Putamen (tissue), 1 donor: ENCODE results near the gene DZIP1.

Experiments used
- DNase-seq: peaks from one replicate; pipeline ENCODE4 v3.0.0-alpha.2; 2016; ENCODE audit warnings: low spot score

The DZIP1 gene

DNA sequence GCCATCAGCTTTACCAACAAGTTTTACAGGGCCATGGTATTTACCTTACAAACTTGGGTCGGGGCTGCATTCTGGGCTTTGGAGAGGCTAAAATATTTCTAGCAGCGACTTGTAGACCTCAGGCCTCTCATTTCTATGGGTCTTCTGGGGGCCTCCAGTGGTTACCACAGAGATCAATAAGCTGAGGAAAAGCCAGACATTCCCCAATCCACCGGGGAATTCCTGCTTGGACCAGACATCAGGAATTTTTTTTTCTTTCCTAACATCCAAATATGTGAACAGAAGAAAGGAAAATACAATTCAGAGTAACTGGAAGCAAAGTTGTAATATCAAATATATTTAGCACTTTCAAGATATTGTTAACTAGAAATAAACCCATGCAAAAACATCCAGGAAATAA, 1.5 kb downstream of the DZIP1 start:
- DNase-seq: no peak

DNA sequence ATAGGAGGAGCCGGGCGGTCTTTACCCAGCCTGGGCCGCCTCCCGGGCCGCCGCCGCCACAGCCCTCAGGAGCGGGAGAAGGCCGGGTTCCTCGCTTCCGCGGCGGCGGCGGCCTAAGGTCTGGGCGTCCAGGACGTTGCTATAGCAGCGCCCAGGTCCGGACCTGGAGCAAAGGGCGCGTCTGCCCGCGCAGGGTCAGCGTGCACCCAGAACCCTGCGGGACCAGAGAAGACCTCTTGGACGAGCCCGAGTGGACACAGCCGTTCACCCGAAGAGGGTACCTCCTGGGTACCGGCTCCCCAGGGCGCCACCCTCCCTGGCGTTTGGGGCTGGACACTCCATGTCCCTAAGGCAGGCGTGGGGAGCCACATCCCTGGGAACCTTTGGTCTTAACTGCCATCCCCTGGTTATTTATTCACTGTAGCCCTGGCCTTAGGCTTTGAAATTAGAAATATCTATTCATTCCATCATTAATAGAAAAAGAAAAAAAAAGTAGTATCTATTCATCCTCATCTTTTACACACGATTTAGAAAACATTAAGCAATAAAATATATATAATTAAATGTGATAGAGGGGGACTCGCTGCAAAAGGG, 2.4 kb downstream of the DZIP1 start:
- DNase-seq: peak; percentile 13

DNA sequence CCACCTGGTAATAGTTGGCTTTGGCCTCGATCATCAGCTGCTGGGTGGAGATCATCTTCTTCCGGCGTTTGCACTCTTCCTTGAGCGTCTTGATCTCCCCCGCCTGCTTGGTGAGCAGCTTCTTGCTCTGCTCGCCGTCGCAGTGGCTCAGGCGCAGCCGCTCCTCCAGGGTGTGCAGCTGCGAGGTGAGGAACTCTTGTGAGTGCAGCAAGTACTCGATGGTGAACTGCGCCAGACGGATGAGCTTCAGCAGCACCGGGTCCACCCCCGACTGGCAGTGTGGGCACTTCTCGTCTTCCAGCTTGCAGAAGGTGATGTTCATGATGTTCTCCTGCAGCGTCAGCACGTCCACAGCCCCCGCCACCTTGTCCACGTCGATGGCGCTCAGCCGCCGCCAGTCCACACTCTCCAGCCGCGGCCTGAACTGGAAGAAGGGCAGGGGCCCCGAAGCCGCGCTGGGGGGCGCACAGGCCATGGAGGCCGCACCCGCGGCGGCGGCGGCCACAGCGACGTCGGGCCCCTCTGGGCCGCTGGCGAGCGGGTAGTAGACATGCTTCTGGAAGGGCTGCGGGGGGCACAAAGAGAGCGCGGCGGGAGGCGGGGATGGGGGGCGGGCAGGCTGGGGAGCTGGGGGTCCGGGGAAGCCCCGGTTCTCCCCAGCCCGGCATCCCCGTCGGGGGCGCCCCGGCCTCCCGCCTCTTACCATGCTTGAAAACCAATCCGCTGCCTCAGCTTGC, 3.0 kb downstream of the DZIP1 start:
- DNase-seq: peak; percentile 11

DNA sequence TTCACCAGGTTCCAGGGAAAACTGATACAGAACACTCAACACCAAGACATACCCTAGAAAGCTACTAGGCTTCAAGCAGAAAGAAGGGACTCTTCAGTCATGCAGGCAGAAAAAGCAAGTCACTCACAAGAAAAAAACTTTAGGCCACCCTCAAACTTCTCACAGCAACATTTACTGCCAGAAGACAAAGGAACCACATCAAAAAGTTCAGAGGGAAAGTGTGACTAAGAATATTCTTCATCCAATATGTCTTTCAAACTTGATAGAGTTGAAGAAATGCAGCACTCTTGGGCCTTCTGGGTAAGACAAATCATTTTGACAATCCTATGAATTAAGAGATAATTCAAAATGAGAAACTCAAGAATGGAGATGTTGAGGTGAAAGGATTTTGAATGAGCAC, 7.7 kb downstream of the DZIP1 start:
- no peak for DNase-seq

DNA sequence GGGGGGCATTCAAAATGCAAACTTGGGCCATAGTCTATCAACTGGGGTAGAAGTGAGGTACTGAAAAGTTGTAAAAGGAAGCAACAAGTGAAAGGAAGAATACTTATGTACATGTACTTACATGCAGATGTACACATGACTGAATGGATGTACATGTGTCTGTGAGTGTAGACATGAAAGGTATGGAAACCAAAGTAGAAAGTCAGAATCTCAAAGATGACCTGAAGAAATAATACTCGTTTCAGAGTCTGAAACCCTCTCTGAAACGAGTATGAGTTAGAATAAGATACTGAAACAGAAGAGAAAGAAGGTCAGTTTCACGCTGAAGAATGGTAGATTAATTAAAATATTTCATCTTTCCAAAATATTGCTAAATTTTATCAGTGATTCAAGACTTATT, 13.9 kb downstream of the DZIP1 start:
- no peak for DNase-seq

DNA sequence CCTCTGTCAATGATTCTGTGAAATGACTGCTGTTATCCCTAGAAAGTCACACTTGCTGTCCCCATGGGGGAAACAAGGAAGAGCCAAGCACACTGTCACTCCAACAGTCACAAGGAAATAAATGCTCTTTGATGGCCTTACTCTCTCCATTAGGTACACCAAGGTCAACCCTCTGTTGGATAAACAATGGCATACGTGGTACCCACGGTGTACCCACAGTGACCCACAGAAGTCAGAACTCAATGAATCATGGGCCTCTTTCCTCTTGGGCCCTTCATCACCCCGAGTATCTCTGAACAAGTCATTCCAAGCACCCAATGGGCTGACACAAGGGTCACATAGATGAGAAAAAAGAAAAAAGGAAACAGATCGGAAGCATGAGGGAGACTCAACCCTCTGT, 15.4 kb downstream of the DZIP1 start:
- no peak for DNase-seq

DNA sequence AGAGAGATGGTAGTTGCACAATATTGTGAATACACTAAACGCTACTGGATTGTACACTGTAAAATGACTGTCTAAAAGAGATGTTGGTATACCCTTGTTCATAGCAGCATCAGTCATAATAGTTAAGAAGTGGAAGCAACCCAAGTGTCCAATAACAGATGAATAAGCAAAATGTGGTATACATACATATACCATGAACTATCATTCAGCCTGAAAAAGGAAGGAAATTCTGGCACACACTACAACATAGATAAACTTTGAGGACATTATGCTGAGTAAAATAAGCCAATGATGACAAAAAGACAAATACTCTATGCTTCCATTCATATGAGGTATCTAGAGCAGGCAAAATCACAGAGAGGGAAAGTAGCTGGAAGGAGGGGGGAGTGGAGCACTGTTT, 16.0 kb downstream of the DZIP1 start:
- DNase-seq: no peak

DNA sequence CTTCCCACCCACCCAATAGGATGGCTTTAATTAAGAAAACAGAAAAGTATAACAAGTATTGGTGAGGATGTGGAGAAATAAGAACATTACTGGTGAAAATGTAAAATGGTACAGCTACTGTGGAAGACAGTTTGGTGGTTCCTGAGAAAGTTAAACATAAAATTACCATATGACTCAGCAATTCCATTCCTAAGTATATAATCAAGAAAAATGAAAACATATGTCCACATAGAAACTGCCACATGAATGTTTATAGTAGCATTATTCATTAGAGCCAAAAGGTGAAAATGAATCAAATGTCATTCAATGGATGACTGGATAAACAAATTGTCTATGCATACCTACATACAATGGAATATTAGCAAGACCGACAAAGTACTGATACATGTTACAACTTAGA, 16.9 kb downstream of the DZIP1 start:
- no peak for DNase-seq

DNA sequence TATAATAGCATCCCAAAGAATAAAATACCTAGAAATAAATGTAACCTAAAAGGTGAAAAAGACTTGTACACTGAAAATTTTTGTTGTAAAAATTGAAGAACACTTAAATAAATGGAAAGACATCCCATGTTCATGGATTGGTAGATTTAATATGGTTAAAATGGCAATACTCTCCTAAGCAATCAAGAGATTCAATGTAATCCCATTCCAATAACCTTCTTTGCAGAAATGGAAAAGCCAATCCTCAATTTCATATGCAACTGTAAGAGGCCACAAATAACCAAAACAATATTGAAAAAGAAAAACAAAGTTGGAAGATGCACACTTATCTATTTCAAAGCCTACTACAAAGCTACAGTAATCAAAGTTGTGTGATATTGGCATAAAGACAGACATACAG, 17.7 kb downstream of the DZIP1 start:
- no peak for DNase-seq

DNA sequence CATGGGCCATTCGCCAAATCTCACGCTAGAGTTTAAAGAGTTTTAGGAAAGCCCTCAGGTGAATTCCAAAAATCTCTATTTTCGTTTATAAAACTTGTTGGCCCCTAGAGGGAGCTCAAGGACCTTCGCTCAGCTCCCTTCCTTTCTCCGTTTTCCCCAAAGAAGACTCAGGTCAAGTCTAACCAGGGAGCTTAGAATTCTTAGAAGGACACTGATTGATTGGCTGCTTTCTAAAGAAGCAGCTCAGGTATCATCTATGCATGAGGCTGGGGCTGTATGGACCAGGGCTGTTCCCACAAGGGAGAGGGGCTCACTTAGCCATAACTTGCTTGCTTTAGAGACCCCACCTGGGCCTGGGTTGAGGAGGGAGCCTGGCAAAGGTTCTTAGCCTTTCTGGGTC, 20.5 kb downstream of the DZIP1 start:
- DNase-seq: peak; percentile 18

DNA sequence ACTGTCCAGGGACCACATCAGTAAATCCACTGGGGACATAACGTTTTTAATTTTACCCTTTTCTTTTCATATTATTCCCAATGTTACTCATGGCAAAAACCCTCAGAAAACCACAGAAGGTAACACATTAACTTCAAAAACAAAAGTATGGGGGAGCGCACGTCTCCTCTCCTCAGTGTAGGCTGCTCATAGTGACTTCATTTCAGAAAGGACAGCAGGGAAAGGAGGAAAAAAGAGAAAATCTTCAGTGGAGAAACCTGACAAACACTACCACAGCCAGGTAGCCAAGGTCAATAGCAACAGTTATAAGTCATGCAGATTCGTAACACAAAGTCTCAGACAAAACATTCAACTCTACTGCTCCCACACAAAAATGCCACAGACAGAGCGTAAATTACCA, 21.4 kb downstream of the DZIP1 start:
- DNase-seq: no peak

DNA sequence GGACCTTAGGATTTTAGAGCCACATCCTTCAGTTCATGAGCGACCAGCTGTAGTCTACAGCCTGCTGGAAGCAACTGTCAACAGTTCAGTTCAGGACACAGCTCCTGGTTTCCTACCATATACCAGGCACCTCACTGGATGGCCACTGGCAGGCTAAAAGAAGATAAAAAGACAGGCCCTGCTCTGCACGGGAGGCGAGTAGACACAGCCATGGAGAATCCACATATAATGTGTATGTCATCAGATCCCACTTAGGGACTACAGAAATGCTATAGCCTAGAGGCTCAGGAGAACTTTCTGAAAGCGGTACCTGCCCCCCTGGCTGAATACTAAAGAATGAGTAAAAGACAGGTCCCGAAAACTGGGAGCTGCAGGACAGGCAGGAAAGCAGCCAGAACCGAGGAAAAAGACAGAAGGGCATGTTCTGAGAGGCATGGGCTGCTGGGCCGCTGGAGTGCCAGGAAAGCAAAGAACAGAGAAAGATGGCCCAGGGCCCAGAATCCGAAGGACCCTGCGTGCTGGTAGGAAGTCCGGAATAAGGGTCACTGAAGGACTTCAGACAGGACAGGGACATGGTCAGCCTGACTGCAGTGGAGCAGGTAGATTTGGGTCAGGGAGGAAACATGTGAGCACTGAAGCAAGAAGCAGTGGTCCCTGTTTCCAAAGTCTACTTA, 23.5 kb downstream of the DZIP1 start:
- DNase-seq: peak; percentile 46

DNA sequence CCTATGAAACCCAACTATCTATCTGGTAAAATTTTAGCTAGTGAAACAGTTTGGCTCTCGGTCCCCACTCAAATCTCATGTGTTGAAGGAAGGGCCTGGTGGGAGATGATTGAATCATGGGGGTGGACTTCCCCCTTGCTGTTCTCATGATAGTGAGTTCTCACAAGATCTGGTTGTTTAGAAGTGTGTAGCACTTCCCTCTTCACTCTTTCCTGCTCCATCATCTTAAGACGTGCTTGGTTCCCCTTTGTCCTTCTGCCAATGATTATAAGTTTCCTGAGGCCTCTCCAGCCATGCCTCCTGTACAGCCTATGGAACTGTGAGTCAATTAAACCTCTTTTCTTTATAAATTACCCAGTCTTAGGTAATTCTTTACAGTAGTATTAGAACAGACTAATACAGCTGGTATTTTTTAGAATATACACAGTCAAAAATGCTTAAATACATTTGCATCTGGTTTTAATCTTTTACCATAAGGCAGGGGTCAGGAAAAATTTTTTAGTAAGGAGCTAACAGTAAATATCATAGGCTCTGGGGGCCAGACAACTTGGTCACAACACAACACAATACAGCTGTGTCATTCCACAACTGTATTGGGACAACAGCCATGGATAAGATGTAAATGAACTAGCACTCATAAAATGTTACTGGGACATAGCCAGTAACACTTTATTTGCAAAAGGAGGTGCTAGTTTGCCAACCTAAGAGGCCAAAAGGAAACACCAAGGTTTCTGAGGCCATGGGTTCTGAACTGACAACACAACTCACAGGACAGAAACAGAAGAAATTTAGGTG, 24.3 kb downstream of the DZIP1 start:
- no peak for DNase-seq

DNA sequence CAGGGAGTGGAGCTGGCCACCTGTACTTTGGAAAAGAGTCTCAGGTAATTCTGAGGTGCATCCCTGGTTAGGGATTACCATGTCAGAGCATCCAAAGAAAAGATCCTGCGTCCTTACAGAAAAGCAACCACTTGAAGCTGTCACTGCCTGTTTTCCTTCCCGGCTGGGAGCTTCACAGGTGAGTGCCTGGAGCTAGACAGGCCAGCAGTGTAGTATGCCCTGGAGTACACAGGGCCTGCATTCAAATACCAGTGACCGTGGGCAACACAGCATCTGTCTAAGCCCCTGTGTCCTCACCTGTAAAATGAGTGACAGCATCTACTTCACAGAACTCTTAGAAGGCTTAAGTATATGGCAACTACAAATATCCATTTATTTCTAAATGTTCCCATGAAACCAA, 29.0 kb downstream of the DZIP1 start:
- DNase-seq: no peak

DNA sequence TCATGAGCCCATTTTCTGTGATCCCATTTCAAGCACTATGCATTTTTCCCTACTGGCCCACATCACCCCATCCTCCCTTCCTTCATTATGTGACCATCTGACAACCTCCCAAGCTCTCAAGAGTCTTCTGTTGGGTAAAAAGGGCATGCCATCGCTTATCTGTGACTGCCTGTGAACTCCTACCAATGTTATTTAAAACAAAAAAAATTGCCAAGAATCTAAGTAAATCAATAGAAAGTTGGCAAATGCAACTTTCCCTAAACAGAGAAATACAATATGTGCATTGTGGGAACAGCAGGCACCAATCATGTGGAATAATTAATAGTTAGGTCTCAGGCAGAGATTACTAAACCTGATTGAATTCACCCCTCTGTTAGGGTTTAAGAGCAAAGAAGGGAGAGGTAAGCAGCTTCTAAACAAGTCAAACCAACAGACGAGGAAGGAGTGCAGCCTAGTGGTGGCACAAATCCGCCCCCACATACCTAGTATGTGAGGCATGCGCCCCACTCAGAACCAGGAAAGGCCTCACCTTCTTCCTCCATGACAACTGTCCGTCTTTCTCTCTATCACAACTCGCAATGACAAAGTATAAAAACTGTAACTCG, 29.8 kb downstream of the DZIP1 start:
- DNase-seq: no peak

DNA sequence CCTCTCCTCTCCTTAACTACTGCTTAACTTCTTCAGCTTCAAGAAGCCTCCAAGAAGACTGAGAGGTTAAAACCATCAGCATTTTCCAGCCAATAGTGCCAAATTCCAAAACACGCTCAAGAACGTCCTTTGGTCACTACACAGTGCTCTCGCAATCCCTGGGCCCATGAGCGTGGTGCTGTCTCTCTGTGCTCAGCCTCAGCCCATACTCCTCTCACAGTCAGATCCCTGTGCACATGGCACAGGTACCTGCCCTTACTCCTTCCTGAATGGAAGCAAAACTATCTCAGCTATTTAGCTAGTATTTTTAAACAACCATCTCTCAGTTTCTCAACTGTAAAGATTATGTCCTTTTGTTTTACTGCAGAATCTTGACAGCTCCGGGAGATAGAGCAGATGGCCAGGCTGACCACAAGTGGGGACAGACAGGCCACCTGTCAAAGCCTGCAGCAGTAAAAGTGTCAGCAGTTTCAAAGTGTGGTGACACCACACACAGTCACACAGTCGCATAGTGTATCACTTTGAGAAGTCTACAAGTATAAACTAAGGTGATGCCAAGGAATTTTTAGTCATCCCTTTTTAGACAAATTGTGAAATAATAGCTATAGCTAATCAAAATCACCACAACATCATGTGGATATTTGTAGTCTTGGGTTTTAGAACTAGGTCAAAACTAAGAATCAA, 35.7 kb downstream of the DZIP1 start:
- DNase-seq: no peak

DNA sequence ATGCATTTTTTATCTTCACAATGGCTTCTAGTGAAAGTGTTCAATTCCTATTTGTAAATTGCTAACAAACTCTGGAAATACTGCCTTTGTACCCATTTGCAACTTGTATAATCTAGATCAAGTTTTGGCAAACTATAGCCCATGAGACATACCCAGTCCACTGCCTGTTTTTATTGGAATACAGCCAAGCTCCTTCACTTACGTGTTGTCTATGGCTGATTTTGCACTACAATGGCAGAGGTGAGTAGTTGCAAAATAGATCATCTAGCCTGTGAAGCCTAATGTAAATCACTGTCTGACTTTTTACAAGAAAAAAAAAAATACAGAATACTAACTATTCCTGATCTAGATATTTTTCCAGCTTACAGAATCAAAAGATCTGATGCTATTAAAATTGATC, 37.1 kb downstream of the DZIP1 start:
- DNase-seq: no peak

DNA sequence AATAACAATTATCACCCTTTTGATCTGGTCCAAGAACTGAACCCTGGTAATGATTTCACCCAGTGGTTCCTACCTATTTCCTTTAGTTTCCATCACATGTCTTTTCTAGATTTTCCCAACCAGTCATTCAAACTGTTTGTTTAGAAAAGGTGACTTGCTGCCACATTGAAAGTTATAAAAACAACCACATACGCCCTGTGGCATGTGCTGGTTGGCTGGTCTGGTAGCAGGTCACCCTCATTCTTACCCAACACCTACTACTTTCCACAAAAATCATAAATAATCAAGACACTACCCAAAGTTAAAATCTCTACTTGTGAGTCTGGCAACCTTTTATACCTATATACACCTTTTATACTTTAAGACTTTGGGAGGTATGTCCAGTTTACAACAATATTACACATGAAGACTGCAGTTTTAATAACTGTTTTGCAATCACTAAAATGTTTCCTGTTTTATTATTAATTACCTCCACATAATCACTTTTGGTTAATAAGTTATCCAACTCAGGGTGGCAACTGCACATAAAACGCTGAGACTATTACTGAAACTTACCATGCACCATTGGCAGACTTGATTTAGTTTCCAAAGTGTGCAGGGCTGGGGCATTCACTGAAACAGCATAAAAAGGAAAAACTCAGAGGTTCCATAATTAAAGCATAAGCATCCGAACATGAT, 38.9 kb downstream of the DZIP1 start:
- DNase-seq: no peak

DNA sequence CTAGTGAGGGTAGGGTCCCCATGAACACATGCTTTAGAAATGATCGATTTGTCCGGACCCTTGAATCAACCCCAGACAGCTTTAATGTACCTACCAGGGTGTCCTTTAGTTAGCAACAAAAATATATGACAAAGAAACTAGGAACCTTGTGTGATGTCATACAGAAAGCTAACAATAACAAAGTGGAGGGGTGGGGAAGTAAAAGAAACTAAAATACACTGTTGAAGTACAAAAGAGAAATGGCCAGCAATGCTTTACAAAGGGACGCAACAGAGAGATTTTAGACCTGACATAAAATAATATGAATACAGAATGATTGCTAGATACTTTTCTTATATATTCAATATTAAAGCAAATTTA, 40.0 kb downstream of the DZIP1 start:
- no peak for DNase-seq

DNA sequence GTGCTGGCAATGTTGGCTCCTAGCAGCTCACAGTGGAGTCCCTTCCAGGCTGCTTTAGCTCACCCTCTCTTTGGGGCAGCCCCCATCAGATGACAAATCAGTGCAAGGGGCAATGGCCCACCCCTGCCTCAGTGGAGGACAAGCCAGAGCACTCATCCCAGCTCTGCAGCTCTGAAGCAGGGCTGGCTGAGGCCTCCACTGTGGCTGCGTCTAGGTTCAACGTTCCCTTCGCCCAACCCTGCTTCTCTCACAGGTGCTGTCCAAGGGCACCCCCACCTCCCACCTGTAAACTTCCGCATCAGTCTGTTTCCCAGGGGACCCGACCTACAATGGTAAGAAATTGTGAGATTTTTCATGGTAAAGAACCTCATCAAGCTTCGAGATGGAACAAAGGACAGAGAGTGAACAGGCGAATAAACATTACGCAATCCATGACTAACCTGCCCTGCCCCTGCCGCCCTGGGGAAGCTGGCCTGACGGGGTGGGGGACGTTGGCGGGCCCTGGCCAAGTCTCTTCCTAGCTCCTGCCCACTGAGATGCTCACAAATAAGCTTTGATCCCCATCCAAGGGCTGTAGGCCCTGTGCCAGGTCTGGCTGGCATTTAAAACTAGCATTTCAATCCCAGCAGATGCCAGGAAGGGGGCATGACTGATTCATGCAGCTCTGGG, 40.5 kb downstream of the DZIP1 start:
- DNase-seq: no peak

DNA sequence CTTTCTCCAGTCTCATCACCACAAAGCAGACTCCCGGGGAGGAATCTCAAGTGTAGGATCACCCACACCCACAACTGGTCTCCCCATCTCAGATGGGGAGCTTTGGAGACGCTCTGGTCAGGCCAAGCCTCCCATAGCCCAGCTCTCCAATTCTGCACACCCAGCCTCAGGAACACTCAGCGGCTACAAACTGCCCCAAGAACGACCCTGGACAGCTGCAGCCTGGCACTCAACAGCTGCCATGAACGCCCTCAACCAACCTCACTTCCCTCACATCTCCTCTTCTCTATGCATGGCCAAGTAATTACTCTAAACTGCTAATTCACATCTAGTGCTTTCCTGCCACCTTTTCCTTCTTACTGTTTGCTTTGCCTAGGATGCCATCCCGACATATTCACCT, 42.6 kb downstream of the DZIP1 start:
- DNase-seq: no peak
